Fibroblast of lung (primary cell): ENCODE data around the gene LORICRIN.

ENCODE experiments used
- EZH2 ChIP-seq: IDR thresholded peaks from 2 replicates; pipeline ENCODE4 v1.5.1; 2012; ENCODE audit warnings: low read length, control low read depth, mild to moderate bottlenecking; ENCODE audit errors: missing control alignments
- TF ChIP-seq, protein P1 (sequence below), 2 donors: IDR thresholded peaks in 1 of 2; conservative IDR thresholded peaks in 1 of 2; 1 replicate in 1 of 2; 2 replicates in 1 of 2; pipeline ENCODE4 v1.5.1; 2011 to 2012; ENCODE audit warnings: low read length in 2 of 2, control low read depth in 1 of 2, inconsistent platforms in 1 of 2, low read depth in 1 of 2, mild to moderate bottlenecking in 1 of 2

DNA sequence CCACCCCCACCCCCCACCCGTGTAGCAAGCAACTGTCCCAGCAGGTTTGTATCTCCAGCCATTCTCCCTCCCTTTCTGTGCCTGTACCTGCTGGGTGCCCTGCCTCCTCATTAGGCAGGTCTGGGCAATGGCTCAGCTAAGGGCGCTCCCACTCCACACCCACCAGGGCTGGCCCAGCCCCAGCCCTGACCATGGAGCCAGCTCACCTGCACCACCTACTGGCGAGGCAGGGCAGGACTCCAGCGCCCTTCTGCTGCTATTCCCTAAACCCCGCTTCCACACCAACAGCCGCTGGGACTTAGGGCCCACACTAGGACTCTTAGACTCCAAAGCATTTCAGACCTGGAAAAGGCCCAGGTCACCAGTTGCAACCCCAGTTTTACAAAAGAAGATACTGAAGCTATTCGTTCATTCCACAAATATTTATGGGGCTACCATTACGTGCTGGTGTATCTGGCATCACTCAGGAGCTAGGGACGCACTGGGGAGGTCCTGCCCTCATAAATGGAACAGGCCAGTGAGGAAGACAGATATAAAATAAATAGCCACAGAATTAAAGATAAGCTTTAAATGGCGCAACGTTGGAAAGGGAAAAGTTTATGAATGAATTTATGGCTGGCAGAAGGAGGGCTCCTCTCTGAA lies 29.3 kb downstream of the LORICRIN start:
- TF ChIP-seq EZH2: no peak
- TF ChIP-seq, protein P1, sequence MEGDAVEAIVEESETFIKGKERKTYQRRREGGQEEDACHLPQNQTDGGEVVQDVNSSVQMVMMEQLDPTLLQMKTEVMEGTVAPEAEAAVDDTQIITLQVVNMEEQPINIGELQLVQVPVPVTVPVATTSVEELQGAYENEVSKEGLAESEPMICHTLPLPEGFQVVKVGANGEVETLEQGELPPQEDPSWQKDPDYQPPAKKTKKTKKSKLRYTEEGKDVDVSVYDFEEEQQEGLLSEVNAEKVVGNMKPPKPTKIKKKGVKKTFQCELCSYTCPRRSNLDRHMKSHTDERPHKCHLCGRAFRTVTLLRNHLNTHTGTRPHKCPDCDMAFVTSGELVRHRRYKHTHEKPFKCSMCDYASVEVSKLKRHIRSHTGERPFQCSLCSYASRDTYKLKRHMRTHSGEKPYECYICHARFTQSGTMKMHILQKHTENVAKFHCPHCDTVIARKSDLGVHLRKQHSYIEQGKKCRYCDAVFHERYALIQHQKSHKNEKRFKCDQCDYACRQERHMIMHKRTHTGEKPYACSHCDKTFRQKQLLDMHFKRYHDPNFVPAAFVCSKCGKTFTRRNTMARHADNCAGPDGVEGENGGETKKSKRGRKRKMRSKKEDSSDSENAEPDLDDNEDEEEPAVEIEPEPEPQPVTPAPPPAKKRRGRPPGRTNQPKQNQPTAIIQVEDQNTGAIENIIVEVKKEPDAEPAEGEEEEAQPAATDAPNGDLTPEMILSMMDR (conservative IDR thresholded peaks at IDR 0.05 in 1 of 2, IDR thresholded peaks at IDR 0.05 in 1 of 2; ENCODE audit: low read depth in 1 of 2, low read length in 2 of 2): peak; percentile 12 to 16
